HepG2 (cell line): ENCODE results near the gene NTN3. TPM values are rescaled to one million over a fixed set of nuclear protein-coding genes. Genes with fewer than 3 reads are reported as not detected.

Source experiments
- ELF4 ChIP-seq: sonication (generic); formaldehyde crosslinking; IDR thresholded peaks from 2 replicates; pipeline ENCODE4 v1.5.0; 2020; ENCODE audit warnings: missing genetic modification reagents, mild to moderate bottlenecking, moderate library complexity, borderline replicate concordance
- FOXM1 ChIP-seq: sonication (generic); formaldehyde crosslinking; IDR thresholded peaks from 2 replicates; pipeline ENCODE4 v1.5.0; 2020; ENCODE audit warnings: missing genetic modification reagents
- GFI1 ChIP-seq: sonication (generic); formaldehyde crosslinking; IDR thresholded peaks from 2 replicates; pipeline ENCODE4 v1.5.0; 2020; ENCODE audit warnings: missing genetic modification reagents, mild to moderate bottlenecking, borderline replicate concordance
- HES4 ChIP-seq: sonication (generic); formaldehyde crosslinking; IDR thresholded peaks from 2 replicates; pipeline ENCODE4 v1.9.0; 2021; ENCODE audit warnings: mild to moderate bottlenecking, missing genetic modification reagents, borderline replicate concordance
- JUNB ChIP-seq: sonication (generic); formaldehyde crosslinking; IDR thresholded peaks from 2 replicates; pipeline ENCODE4 v1.8.0; 2022; ENCODE audit warnings: missing genetic modification reagents, mild to moderate bottlenecking, borderline replicate concordance
- KDM5B ChIP-seq: sonication (generic); formaldehyde crosslinking; IDR thresholded peaks from 2 replicates; pipeline ENCODE4 v1.4.0; 2020; ENCODE audit warnings: missing genetic modification reagents, mild to moderate bottlenecking, borderline replicate concordance
- MTF1 ChIP-seq: sonication (generic); formaldehyde crosslinking; IDR thresholded peaks from 2 replicates; pipeline ENCODE4 v1.5.0; 2020; ENCODE audit warnings: missing genetic modification reagents
- MYC ChIP-seq: sonication (generic); formaldehyde crosslinking; IDR thresholded peaks from 2 replicates; pipeline ENCODE4 v1.9.0; 2021; ENCODE audit warnings: missing genetic modification reagents, borderline replicate concordance
- ZNF101 ChIP-seq: sonication (generic); formaldehyde crosslinking; IDR thresholded peaks from 2 replicates; pipeline ENCODE4 v1.4.0; 2020; ENCODE audit warnings: mild to moderate bottlenecking, low read depth, missing genetic modification reagents, borderline replicate concordance
- ZNF550 ChIP-seq: sonication (generic); formaldehyde crosslinking; IDR thresholded peaks from 2 replicates; pipeline ENCODE4 v1.4.0; 2020; ENCODE audit warnings: mild to moderate bottlenecking, missing genetic modification reagents, borderline replicate concordance
- ZNF7 ChIP-seq: IDR thresholded peaks from 2 replicates; pipeline ENCODE4 v1.6.1; 2016; ENCODE audit warnings: missing biosample characterization, missing genetic modification reagents
- ZNF772 ChIP-seq: sonication (generic); formaldehyde crosslinking; IDR thresholded peaks from 2 replicates; pipeline ENCODE4 v1.5.0; 2020; ENCODE audit warnings: mild to moderate bottlenecking, missing genetic modification reagents
- polyA plus RNA-seq, 8 experiments: library from polyadenylated mRNA; depleted of rRNA in 3 of 8; stranded (reverse) in 7 of 8; unstranded in 1 of 8; fragments of >200 nt; fragmentation: Illumina TruSeq in 4 of 8; extraction: Trizol in 4 of 8; gene quantifications; 2 replicates each; pipeline versions ENCODE4 v1.2.1 to v1.2.3, GENCODE V29; 2011 to 2016; ENCODE audit warnings: low read depth in 4 of 8, missing spikeins in 1 of 8, mixed read lengths in 1 of 8; ENCODE audit not compliant: insufficient read depth in 1 of 8
- total RNA-seq, 5 experiments: library from RNA; depleted of rRNA; stranded (reverse); fragments of >200 nt; fragmentation: Illumina TruSeq; extraction: Trizol; gene quantifications; 2 replicates each; pipeline ENCODE4 v1.2.3, GENCODE V29; 2016; ENCODE audit warnings: low read depth in 1 of 5
- TF ChIP-seq, protein P1 (sequence below): sonication (generic); formaldehyde crosslinking; conservative IDR thresholded peaks from 2 replicates; pipeline ENCODE4 v1.8.0; 2022; ENCODE audit warnings: mild to moderate bottlenecking, moderate library complexity, missing genetic modification reagents
- TF ChIP-seq, protein P2 (sequence below): sonication (generic); formaldehyde crosslinking; IDR thresholded peaks from 2 replicates; pipeline ENCODE4 v1.4.0; 2020; ENCODE audit warnings: mild to moderate bottlenecking, missing genetic modification reagents
- TF ChIP-seq, protein P3 (sequence below): sonication (generic); formaldehyde crosslinking; IDR thresholded peaks from 2 replicates; pipeline ENCODE4 v1.5.0; 2020; ENCODE audit warnings: mild to moderate bottlenecking, missing genetic modification reagents, borderline replicate concordance
- TF ChIP-seq, protein P4 (sequence below): sonication (generic); formaldehyde crosslinking; IDR thresholded peaks from 2 replicates; pipeline ENCODE4 v1.8.0; 2022; ENCODE audit warnings: mild to moderate bottlenecking, missing genetic modification reagents; ENCODE audit not compliant: insufficient replicate concordance

Gene NTN3
- total and polyA plus RNA-seq, 2 of the 13 experiments (the other 11 are each of a cell fraction or from before 2014, with no cell fraction given) = 0.09 to 0.20 TPM

DNA sequence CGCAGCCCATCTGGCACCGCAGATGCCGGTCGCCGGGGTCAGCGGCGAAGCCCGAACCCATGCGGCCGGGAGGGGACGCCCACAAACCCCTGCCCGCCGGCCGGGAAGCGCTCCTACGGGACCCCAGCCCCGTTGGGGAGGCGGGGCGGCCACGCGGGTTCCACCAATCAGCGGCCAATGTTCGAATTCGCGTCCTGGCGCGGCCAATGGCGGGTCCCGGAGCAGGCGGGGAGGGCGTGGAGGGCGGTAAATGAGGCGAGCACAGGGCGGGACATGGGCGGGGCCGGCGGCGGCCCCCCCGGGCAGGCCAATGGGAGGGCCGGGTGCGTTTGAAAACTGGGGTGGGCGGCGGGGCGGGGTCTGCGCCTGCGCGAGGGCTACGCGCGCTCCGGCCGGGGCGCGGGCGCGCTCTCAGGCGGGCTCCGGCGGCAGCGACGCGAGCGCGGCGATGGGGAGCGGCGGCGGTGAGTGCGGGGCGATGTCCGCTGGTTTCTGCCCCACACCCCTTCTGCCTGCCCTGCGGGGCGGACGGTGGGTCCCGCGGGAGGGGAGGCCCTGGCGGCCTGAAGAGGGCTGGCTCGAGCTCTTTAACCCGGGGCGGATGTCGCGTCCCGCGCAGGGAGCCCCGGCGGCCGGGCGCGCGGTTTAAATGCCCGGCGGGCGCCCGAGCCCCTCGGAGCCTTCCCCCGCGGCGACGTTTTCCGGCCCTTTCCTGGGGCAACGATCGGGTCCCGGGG is 41.9 kb upstream of the NTN3 start, which contains the start of gene CCNF (continued):
- no peak for TF ChIP-seq JUNB (CRISPR knock-in tag)
- TF ChIP-seq ZNF772 (CRISPR knock-in tag) = 0 out of 2 replicates have a peak, but pooled peaks have one; percentile 59
- TF ChIP-seq, protein P1, sequence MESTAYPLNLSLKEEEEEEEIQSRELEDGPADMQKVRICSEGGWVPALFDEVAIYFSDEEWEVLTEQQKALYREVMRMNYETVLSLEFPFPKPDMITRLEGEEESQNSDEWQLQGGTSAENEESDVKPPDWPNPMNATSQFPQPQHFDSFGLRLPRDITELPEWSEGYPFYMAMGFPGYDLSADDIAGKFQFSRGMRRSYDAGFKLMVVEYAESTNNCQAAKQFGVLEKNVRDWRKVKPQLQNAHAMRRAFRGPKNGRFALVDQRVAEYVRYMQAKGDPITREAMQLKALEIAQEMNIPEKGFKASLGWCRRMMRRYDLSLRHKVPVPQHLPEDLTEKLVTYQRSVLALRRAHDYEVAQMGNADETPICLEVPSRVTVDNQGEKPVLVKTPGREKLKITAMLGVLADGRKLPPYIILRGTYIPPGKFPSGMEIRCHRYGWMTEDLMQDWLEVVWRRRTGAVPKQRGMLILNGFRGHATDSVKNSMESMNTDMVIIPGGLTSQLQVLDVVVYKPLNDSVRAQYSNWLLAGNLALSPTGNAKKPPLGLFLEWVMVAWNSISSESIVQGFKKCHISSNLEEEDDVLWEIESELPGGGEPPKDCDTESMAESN = peak; percentile 38; the same call in 1 of the 2 replicates
- TF ChIP-seq ZNF101 (CRISPR knock-in tag) = 0 out of 2 replicates have a peak, but pooled peaks have one; percentile 65
- TF ChIP-seq, protein P2, sequence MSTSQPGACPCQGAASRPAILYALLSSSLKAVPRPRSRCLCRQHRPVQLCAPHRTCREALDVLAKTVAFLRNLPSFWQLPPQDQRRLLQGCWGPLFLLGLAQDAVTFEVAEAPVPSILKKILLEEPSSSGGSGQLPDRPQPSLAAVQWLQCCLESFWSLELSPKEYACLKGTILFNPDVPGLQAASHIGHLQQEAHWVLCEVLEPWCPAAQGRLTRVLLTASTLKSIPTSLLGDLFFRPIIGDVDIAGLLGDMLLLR (CRISPR knock-in tag) = no peak; the same call in 1 of the 2 replicates
- TF ChIP-seq ZNF7 (CRISPR knock-in tag) = no peak
- no peak for TF ChIP-seq ZNF550 (CRISPR knock-in tag)
- no peak for TF ChIP-seq ELF4
- TF ChIP-seq, protein P3, sequence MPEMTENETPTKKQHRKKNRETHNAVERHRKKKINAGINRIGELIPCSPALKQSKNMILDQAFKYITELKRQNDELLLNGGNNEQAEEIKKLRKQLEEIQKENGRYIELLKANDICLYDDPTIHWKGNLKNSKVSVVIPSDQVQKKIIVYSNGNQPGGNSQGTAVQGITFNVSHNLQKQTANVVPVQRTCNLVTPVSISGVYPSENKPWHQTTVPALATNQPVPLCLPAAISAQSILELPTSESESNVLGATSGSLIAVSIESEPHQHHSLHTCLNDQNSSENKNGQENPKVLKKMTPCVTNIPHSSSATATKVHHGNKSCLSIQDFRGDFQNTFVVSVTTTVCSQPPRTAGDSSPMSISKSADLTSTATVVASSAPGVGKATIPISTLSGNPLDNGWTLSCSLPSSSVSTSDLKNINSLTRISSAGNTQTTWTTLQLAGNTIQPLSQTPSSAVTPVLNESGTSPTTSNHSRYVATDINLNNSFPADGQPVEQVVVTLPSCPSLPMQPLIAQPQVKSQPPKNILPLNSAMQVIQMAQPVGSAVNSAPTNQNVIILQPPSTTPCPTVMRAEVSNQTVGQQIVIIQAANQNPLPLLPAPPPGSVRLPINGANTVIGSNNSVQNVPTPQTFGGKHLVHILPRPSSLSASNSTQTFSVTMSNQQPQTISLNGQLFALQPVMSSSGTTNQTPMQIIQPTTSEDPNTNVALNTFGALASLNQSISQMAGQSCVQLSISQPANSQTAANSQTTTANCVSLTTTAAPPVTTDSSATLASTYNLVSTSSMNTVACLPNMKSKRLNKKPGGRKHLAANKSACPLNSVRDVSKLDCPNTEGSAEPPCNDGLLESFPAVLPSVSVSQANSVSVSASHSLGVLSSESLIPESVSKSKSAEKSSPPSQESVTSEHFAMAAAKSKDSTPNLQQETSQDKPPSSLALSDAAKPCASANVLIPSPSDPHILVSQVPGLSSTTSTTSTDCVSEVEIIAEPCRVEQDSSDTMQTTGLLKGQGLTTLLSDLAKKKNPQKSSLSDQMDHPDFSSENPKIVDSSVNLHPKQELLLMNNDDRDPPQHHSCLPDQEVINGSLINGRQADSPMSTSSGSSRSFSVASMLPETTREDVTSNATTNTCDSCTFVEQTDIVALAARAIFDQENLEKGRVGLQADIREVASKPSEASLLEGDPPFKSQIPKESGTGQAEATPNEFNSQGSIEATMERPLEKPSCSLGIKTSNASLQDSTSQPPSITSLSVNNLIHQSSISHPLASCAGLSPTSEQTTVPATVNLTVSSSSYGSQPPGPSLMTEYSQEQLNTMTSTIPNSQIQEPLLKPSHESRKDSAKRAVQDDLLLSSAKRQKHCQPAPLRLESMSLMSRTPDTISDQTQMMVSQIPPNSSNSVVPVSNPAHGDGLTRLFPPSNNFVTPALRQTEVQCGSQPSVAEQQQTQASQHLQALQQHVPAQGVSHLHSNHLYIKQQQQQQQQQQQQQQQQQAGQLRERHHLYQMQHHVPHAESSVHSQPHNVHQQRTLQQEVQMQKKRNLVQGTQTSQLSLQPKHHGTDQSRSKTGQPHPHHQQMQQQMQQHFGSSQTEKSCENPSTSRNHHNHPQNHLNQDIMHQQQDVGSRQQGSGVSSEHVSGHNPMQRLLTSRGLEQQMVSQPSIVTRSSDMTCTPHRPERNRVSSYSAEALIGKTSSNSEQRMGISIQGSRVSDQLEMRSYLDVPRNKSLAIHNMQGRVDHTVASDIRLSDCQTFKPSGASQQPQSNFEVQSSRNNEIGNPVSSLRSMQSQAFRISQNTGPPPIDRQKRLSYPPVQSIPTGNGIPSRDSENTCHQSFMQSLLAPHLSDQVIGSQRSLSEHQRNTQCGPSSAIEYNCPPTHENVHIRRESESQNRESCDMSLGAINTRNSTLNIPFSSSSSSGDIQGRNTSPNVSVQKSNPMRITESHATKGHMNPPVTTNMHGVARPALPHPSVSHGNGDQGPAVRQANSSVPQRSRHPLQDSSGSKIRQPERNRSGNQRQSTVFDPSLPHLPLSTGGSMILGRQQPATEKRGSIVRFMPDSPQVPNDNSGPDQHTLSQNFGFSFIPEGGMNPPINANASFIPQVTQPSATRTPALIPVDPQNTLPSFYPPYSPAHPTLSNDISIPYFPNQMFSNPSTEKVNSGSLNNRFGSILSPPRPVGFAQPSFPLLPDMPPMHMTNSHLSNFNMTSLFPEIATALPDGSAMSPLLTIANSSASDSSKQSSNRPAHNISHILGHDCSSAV (CRISPR knock-in tag) = no peak
- TF ChIP-seq MYC = peak; percentile 82; the same call in 1 of the 2 replicates
- TF ChIP-seq MTF1 (CRISPR knock-in tag) = 0 out of 2 replicates have a peak, but pooled peaks have one; percentile 38
- TF ChIP-seq GFI1 (CRISPR knock-in tag) = no peak
- TF ChIP-seq HES4 (CRISPR knock-in tag) = no peak
- TF ChIP-seq KDM5B (CRISPR knock-in tag) = no peak
- peak; percentile 98 for TF ChIP-seq FOXM1
- TF ChIP-seq, protein P4, sequence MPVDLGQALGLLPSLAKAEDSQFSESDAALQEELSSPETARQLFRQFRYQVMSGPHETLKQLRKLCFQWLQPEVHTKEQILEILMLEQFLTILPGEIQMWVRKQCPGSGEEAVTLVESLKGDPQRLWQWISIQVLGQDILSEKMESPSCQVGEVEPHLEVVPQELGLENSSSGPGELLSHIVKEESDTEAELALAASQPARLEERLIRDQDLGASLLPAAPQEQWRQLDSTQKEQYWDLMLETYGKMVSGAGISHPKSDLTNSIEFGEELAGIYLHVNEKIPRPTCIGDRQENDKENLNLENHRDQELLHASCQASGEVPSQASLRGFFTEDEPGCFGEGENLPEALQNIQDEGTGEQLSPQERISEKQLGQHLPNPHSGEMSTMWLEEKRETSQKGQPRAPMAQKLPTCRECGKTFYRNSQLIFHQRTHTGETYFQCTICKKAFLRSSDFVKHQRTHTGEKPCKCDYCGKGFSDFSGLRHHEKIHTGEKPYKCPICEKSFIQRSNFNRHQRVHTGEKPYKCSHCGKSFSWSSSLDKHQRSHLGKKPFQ (CRISPR knock-in tag) = no peak
